Subcutaneous adipose tissue (tissue), 4 donors: ENCODE measurements around the gene FAM53A. TPM values are rescaled to one million over a fixed set of nuclear protein-coding genes. Genes with fewer than 3 reads are reported as not detected.

Source experiments
- total RNA-seq, 4 donors: library from RNA; depleted of rRNA; stranded (reverse); fragments of >200 nt; gene quantifications; one replicate each; pipeline ENCODE4 v1.1.0, GENCODE V29; 2016
- TF ChIP-seq, protein P1 (sequence below): fragments of 450-650 bp; IDR thresholded peaks from one replicate; pipeline ENCODE4 v1.5.1; 2016; ENCODE audit warnings: low read depth, mild to moderate bottlenecking, control low read depth, antibody characterized with exemption, moderate library complexity

FAM53A gene
- total RNA-seq, 4 donors from 2014 or later: 1.5 to 5.9 (median 3.8) TPM

GRCh38 chr4:1614502-1614853 is 69.6 kb downstream of the FAM53A start:
- TF ChIP-seq, protein P1, sequence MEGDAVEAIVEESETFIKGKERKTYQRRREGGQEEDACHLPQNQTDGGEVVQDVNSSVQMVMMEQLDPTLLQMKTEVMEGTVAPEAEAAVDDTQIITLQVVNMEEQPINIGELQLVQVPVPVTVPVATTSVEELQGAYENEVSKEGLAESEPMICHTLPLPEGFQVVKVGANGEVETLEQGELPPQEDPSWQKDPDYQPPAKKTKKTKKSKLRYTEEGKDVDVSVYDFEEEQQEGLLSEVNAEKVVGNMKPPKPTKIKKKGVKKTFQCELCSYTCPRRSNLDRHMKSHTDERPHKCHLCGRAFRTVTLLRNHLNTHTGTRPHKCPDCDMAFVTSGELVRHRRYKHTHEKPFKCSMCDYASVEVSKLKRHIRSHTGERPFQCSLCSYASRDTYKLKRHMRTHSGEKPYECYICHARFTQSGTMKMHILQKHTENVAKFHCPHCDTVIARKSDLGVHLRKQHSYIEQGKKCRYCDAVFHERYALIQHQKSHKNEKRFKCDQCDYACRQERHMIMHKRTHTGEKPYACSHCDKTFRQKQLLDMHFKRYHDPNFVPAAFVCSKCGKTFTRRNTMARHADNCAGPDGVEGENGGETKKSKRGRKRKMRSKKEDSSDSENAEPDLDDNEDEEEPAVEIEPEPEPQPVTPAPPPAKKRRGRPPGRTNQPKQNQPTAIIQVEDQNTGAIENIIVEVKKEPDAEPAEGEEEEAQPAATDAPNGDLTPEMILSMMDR: no peak

- TF ChIP-seq, protein P1: no peak
Observed at GRCh38 chr4:1614049-1614448, 70.1 kb downstream of the FAM53A start.

GRCh38 chr4:1613099-1613495 is 71.0 kb downstream of the FAM53A start:
- TF ChIP-seq, protein P1: no peak

DNA sequence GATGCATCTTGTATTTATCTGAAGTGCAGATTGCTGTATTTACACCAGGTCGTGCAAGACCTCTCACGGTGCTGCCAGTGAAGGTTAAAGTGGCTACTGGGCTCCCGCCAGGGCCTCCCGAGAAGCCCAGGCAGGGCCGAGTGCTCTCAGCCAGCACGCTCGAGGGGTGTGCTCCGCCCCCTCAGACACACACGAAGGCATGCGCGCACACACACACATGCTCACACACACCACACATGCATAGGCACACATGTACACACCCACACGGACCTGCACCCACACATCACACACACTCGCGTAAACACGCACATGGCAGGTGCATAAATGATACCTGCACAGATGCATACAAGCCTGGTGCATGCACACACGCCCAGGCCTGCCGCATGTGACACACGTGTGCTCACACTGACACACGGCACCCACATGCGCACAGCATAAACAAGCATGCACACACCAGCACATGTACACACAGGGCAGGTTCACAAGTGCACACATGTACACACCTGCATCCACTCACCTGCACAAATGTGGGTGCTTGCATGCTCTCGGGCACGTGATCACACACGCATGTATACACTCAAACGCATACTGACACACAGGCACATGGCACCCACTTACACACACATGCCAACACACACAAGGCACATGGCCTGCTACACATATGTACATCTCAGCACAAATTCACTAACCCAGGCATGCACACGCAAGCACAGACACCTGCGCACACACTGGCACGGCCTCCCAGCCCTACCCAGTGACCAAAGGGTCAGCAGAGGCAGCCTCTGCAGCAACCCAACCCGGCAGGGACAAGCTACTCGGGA is 71.6 kb downstream of the FAM53A start:
- TF ChIP-seq, protein P1: no peak

DNA sequence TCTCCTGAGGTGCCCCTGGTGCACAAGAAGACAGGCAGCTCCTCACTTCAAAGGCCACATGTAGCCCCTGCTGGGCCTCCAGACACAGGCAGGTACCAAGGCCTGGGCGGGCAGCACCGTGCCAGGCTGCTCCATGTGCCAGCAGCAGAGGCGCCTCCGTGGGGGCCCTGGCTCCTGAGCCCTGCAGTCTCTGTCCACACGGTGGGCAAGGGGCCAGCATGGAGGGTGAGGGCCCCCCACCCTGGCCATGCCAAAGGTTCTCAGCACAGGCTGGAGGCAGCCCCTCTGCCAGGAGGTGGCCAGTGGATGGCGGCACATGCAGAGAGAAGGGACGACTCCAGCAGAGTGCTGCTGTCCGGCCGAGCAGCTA is 72.6 kb downstream of the FAM53A start:
- TF ChIP-seq, protein P1: no peak

GRCh38 chr4:1610791-1611500 is 73.2 kb downstream of the FAM53A start:
- TF ChIP-seq, protein P1: no peak

GRCh38 chr4:1609901-1610790 is 74.0 kb downstream of the FAM53A start:
- TF ChIP-seq, protein P1: no peak
